NCI-H128 (cell line): Measurements from ENCODE around the gene PRG2.
"Not testable (repeated sequence)": the region's sequence is repeated elsewhere in the genome, so short reads cannot be mapped to it uniquely, and the experiment has no call there.

Experiments
- DNase-seq: peaks from one replicate; lab custom pipeline; 2025; ENCODE audit not compliant: unreplicated experiment; lab: John Stamatoyannopoulos, UW

The PRG2 gene

GRCh38 chr11:57370251-57370650 lies 20.2 kb downstream of the PRG2 start:
- DNase-seq: no peak

GRCh38 chr11:57368845-57369232 lies 21.6 kb downstream of the PRG2 start:
- no peak for DNase-seq

DNA sequence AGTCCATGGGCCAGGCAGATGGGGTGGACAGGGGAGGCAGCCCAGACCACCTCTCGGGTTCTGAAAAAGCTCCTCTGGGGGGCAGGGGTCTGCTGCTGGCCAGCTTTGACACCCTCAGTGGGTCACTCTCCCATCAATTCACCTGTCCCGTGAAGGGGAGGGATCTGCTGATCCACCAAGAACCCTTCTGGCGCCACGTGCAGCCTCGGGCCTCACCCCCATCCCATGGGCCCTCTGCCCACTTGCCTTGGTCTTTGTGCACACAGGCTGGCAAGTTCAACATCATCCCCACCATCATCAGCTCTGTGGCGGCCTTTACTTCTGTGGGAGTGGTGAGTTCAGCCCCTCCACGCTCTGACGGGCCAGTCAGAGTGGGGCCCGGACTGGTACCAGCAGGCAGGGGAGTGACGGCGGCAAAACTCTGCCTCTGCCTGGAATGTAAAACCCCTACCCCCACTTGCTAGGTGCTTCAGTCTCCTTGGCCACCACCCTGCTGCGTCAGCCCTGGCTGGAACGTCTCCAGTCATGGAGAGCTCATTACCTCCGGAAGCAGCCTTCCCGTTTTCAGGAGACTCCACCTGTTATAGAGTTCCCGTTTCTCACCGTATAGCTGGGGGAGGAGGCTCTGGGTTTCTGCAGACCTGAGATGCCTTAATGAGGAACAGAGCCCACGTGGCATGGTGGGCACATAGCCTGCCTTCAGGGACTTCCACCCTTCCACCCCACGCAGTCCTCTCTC lies 22.2 kb downstream of the PRG2 start:
- no peak for DNase-seq

- no peak for DNase-seq
Observed at GRCh38 chr11:57364851-57365660, 25.4 kb downstream of the PRG2 start.

DNA sequence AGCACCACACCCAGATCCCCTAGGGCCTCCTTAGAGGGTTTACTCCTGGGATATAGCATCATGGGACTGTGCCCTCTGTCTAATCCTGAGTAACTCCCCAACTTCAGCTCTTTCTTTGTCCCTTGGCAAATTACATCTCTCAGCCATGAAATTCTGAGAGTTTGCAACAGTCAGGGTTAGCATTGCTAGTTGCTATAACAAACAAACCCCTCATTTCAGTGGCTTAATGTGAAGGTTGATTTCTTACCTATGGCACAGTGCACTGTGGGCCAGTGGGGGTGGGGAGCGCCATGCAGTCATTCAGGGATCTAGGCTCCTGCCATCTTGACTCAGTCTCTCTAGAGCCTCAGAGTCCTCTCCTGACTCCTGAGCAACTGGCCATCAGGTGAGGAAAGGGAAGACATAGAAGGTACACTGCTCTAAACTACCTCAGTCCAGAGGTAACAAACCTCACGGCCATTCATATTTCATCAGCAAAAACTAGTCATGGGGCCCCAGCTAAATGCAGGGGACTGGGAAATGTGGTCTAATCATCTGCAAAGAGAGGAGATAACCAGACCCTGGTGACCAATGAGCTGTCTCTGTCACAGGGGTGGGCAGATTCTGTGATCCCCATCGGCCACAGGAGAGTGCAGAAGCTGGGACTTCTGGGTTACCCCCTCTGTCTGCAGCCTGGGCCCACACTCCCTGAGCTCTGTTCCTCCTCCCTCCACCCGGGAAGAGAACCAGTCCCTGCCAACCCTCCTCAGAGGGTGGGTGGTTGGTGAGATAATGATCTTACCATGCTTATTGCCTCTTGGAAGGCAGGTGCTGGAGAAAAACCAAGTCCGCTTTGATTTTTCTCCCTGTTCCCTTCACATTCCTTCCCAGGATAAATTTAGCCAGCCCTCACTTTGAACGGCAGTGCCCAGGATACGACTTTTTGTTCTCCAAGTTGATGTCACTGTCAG lies 27.0 kb downstream of the PRG2 start:
- DNase-seq: no peak

GRCh38 chr11:57361926-57362325 lies 28.5 kb downstream of the PRG2 start:
- DNase-seq: no peak

DNA sequence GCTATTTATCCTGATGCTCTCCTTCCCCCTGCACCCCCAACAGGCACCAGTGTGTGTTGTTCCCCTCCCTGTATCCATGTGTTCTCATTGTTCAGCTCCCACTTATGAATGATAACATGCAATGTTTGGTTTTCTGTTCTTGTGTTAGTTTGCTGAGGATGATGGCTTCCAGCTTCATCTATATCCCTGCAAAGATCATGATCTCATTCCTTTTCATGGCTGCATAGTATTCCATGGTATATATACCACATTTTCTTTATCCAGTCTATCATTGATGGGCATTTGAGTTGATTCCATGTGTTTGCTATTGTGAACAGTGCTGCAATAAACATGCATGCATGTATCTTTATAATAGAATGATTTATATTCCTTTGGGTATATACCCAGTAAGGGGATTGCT lies 29.0 kb downstream of the PRG2 start:
- DNase-seq: not testable (repeated sequence)

GRCh38 chr11:57360991-57361390 lies 29.5 kb downstream of the PRG2 start:
- no peak for DNase-seq

GRCh38 chr11:57359896-57360690 lies 30.4 kb downstream of the PRG2 start:
- no peak for DNase-seq

DNA sequence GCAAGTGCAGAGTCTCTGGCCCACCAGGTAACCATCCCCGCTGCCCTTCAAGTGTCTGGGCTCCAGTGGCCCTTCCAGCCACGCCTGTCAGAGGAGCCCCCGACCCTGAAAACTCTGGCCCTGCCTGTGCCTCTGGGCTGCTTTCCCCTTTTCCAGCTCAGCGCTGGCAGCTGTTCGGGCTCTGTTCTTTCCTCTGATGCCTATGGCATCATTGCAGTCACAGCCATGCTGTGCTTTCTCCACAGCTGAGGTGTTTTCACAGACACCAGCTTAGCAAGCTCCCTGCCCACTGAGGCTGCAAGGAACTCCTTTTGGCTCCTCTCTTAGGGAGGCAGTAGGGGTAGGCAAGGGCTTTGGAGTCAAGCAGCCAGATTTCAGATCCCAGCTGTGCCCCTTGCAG lies 31.1 kb downstream of the PRG2 start:
- no peak for DNase-seq

GRCh38 chr11:57358991-57359390 lies 31.5 kb downstream of the PRG2 start:
- no peak for DNase-seq

GRCh38 chr11:57358543-57358961 lies 31.9 kb downstream of the PRG2 start:
- DNase-seq: no peak

DNA sequence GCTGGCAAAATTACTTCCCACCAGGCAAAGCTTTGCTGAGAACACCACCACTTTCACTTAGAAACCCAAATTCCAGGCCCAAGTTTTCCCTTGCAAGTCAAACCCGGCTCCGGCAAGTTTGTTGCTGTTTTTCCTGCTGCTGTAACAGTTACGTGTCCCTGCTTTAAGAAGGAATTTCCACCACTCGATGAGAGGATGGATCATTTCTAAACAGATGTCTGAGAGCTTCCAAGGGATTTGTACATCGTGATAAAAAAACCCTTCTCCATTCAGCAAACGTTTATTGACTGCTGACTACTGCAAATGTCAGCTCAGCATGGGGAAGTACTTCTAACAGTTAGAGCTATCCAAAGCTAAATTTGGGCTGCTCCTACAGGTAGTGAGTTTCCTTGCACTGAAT lies 32.6 kb downstream of the PRG2 start:
- no peak for DNase-seq

- DNase-seq: no peak
Observed at GRCh38 chr11:57357310-57357709, 33.1 kb downstream of the PRG2 start.

GRCh38 chr11:57356268-57356667 lies 34.2 kb downstream of the PRG2 start:
- DNase-seq: no peak

DNA sequence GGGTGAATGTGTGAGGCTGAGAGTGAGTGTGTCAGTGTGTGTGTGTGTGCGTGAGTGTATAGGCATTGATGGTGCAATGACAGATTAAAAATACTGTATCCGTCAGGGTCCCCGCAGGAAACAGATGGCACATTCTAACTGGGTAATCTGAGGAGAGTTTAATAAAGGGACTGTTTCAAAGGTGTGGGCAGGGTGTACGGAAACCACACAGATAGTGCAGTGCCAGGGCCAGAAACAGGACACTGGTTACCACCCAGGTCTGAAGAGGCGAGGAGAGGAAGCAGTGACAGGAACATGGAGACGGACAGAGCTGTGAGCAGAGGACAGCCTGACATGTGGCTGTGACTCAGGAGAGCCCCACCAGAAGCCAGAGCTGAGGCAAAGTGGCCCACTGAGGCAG lies 35.8 kb downstream of the PRG2 start:
- no peak for DNase-seq

DNA sequence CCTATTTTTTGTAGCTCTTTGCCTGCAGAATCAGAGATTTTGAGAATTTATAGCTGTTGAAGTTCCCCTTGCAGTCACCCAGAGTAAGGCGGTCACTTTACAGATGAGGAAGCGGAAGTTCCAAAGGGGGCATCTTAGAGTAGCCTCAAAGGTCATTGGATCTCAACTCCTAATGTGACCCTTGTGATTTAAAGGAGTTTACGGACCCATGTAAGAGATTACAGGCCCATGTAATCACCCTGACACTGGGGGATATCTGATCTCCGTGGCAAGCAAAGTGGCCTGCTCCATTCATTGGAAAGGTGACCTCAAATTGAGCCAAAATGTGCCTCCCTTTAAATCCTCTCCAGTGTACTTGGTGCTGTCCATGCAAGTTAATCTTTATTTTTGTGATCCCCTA lies 36.6 kb downstream of the PRG2 start:
- no peak for DNase-seq

- DNase-seq: no peak
Observed at GRCh38 chr11:57353446-57353845, 37.0 kb downstream of the PRG2 start.

GRCh38 chr11:57353036-57353435 lies 37.4 kb downstream of the PRG2 start:
- DNase-seq: no peak

- peak; percentile 22 for DNase-seq
Observed at GRCh38 chr11:57349491-57350274, 40.8 kb downstream of the PRG2 start.
